Osteocyte (in vitro differentiated cells): ENCODE results near the gene RRP1B. TPM values are rescaled to one million over a fixed set of nuclear protein-coding genes. Genes with fewer than 3 reads are reported as not detected.

Experiments used
- DNase-seq: peaks from one replicate; pipeline ENCODE4 v3.0.0; 2021; ENCODE audit warnings: mixed read lengths; ENCODE audit not compliant: unreplicated experiment; ENCODE audit errors: extremely low spot score
- H3K27ac Mint-ChIP-seq: one replicate; pipeline ENCODE4 v1.8.0; 2021; ENCODE audit warnings: mild to moderate bottlenecking, mixed read lengths; ENCODE audit not compliant: unreplicated experiment
- H3K27me3 Mint-ChIP-seq: one replicate; pipeline ENCODE4 v1.8.0; 2021; ENCODE audit warnings: mixed read lengths; ENCODE audit not compliant: unreplicated experiment
- H3K36me3 Mint-ChIP-seq: one replicate; pipeline ENCODE4 v1.8.0; 2021; ENCODE audit warnings: mixed read lengths; ENCODE audit not compliant: unreplicated experiment
- H3K4me1 Mint-ChIP-seq: one replicate; pipeline ENCODE4 v1.8.0; 2021; ENCODE audit warnings: mixed read lengths; ENCODE audit not compliant: unreplicated experiment
- H3K4me3 Mint-ChIP-seq: one replicate; pipeline ENCODE4 v1.8.0; 2021; ENCODE audit warnings: mild to moderate bottlenecking, moderate library complexity, mixed read lengths; ENCODE audit not compliant: unreplicated experiment
- H3K9me3 Mint-ChIP-seq: one replicate; pipeline ENCODE4 v1.8.0; 2021; ENCODE audit warnings: mixed read lengths; ENCODE audit not compliant: unreplicated experiment
- total RNA-seq: library from RNA; stranded (reverse); gene quantifications from 2 replicates; pipeline ENCODE4 v1.2.1, GENCODE V29; 2021
- TF ChIP-seq, protein P1 (sequence below): fragments of 200-600 bp; sonication (generic); IDR thresholded peaks from 2 replicates; pipeline ENCODE4 v1.5.0; 2021; ENCODE audit warnings: antibody characterized with exemption, mild to moderate bottlenecking, moderate library complexity

RRP1B gene
- total RNA-seq, 1 donor from 2014 or later = 26.0 TPM

DNA sequence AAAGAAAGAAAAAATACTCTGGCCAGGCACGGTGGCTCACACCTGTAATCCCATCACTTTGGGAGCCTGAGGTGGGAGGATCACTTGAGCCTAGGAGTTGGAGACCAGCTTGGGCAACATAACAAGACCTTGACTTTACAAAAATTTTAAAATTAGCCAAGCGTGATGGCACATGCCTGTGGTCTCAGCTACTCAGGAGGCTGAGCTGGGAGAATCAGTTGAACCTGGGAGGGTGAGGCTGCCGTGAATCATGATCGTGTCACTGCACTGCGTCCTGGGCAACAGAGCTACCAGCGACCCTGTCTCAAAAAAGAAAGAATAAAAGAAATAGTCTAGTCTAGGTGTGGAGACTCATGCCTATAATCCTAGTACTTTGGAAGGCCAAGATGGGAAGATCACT, 22.3 kb downstream of the RRP1B start:
- no peak for DNase-seq
- TF ChIP-seq, protein P1, sequence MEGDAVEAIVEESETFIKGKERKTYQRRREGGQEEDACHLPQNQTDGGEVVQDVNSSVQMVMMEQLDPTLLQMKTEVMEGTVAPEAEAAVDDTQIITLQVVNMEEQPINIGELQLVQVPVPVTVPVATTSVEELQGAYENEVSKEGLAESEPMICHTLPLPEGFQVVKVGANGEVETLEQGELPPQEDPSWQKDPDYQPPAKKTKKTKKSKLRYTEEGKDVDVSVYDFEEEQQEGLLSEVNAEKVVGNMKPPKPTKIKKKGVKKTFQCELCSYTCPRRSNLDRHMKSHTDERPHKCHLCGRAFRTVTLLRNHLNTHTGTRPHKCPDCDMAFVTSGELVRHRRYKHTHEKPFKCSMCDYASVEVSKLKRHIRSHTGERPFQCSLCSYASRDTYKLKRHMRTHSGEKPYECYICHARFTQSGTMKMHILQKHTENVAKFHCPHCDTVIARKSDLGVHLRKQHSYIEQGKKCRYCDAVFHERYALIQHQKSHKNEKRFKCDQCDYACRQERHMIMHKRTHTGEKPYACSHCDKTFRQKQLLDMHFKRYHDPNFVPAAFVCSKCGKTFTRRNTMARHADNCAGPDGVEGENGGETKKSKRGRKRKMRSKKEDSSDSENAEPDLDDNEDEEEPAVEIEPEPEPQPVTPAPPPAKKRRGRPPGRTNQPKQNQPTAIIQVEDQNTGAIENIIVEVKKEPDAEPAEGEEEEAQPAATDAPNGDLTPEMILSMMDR = no peak
- Mint-ChIP-seq H3K9me3 (no peaks in the 10 kb centered on the region), H3K27ac (no peak overlapping the region), H3K27me3 (no peaks in the 10 kb centered on the region), H3K4me1 (no peaks in the 10 kb centered on the region), H3K36me3 (peaks cover 55% of the 10 kb centered on the region), H3K4me3 (no peak overlapping the region)

DNA sequence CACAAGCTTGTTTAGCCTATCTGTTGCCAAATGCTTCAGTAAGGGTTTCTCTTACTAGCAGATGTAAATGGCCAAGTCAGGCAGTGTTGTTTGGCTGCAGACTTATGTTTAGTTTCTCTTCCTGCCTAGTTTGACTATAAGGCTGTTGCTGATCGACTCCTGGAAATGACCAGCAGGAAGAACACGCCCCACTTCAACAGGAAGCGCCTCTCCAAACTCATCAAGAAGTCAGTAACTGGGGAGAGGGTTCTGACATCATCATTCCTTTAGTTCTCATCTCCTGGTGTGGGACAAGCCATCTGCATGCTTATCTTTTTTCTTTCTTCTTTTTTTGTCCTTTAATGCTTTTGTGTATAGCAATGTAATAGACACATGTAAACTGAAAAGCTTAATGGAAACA, 25.1 kb downstream of the RRP1B start:
- TF ChIP-seq, protein P1 = no peak
- no peak for DNase-seq
- Mint-ChIP-seq H3K36me3 (peaks cover 48% of the 10 kb centered on the region), H3K9me3 (no peaks in the 10 kb centered on the region), H3K4me1 (no peaks in the 10 kb centered on the region), H3K27me3 (no peaks in the 10 kb centered on the region), H3K4me3 (no peak overlapping the region), H3K27ac (no peak overlapping the region)

DNA sequence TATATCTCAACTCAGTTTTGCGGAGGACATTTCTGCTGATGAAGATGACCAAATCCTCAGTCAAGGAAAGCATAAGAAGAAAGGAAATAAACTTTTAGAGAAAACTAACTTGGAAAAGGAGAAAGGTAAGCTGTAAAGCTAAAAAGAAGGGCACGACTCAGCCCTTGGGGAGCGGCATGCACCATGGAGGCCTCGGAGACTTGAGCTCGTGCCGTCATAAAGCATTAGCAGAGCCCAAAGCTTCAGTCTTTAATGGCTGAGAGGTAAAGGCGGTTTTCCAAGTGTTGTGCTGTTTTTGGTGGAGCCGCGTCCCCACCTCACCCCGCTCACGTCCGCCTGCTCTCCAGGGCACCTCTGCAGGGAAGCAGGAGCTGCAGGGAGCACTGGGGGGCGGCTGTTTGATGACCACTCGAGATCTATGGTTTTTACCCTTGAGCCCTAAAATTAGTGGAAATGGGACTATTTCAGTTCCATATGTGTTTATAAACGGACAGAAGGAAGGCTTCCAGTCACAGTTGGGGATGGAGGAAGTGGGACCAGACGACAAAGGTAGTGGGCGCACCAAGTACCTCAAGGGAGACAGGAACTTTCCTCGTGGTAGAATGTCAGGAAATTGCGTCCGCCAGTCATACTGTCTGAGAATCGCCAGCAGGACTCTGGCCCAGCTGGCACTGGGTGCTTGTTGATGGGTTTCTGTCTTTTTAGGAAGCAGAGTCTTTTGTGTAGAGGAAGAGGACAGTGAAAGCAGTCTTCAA, 27.6 kb downstream of the RRP1B start:
- DNase-seq = no peak
- H3K9me3 Mint-ChIP-seq = no peaks in the 10 kb centered on the region
- no peaks in the 10 kb centered on the region for H3K27me3 Mint-ChIP-seq
- H3K4me1 Mint-ChIP-seq = no peaks in the 10 kb centered on the region
- peaks cover 53% of the 10 kb centered on the region for H3K36me3 Mint-ChIP-seq
- no peak overlapping the region for H3K4me3 Mint-ChIP-seq
- H3K27ac Mint-ChIP-seq = no peak overlapping the region
- TF ChIP-seq, protein P1 = no peak

DNA sequence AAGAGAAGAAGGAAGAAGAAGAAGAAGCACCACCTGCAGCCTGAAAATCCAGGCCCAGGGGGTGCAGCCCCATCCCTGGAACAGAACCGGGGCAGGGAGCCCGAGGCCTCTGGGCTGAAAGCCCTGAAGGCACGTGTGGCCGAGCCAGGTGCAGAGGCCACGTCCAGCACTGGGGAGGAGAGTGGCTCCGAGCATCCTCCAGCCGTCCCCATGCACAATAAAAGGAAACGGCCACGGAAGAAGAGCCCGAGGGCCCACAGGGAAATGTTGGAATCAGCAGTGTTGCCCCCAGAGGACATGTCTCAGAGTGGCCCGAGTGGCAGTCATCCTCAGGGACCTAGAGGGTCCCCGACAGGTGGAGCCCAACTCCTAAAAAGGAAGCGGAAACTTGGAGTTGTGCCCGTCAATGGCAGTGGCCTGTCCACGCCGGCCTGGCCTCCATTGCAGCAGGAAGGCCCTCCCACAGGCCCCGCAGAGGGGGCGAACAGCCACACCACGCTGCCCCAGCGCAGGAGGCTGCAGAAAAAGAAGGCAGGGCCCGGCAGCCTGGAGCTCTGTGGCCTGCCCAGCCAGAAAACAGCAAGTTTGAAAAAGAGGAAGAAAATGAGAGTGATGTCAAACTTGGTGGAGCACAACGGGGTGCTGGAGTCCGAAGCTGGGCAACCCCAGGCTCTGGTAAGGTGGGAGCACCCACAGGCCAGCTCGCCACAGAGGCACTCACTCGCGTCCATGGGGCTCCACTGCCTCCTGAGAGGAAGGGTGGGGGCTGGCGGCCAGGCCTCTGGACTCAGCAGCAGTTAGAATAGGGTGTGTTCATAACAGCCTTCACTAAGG, 28.4 kb downstream of the RRP1B start:
- Mint-ChIP-seq H3K27me3 (no peaks in the 10 kb centered on the region), H3K27ac (no peak overlapping the region), H3K36me3 (peaks cover 49% of the 10 kb centered on the region), H3K4me3 (no peak overlapping the region), H3K4me1 (no peaks in the 10 kb centered on the region), H3K9me3 (no peaks in the 10 kb centered on the region)
- no peak for DNase-seq
- TF ChIP-seq, protein P1 = no peak

DNA sequence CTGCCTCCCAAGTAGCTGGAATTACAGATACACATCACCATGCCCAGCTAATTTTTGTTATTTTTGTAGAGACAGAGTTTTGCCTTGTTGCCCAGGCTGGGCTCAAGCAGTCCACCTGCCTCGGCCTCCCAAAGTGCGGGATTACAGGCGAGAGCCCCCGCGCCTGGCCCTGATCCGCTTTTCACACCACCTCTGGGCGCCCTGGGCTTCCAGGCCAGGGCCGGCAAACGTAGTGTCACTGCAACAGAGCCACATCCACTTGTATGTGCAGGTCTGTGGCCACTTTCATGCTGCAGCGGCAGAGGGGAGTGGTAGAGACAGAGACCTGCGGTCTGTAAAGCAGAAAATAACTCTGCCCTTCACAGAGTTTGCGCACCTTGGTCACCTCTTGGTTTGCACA, 29.5 kb downstream of the RRP1B start:
- H3K4me3 Mint-ChIP-seq = no peak overlapping the region
- no peaks in the 10 kb centered on the region for H3K9me3 Mint-ChIP-seq
- TF ChIP-seq, protein P1 = no peak
- peaks cover 46% of the 10 kb centered on the region for H3K36me3 Mint-ChIP-seq
- H3K4me1 Mint-ChIP-seq = no peaks in the 10 kb centered on the region
- H3K27me3 Mint-ChIP-seq = no peaks in the 10 kb centered on the region
- no peak overlapping the region for H3K27ac Mint-ChIP-seq
- DNase-seq = no peak
